Suprapubic skin (tissue), 4 donors: ENCODE results near the gene DNAJC28.

Experiments used
- CTCF ChIP-seq, 2 donors: fragments of 200-600 bp in 1 of 2; fragments of 450-650 bp in 1 of 2; sonication (generic) in 1 of 2; IDR thresholded peaks; one replicate each; pipeline ENCODE4 v1.5.1; 2016 to 2019; ENCODE audit warnings: antibody characterized with exemption in 2 of 2, mild to moderate bottlenecking in 1 of 2, moderate library complexity in 1 of 2
- POLR2A ChIP-seq, 2 donors: fragments of 450-650 bp; IDR thresholded peaks; one replicate each; pipeline ENCODE4 v1.6.1; 2017; ENCODE audit warnings: antibody characterized with exemption in 2 of 2, mild to moderate bottlenecking in 2 of 2, moderate library complexity in 2 of 2
- POLR2AphosphoS5 ChIP-seq, 3 donors: sonication (generic); formaldehyde crosslinking; IDR thresholded peaks; one replicate each; pipeline ENCODE4 v1.6.1; 2017; ENCODE audit warnings: antibody characterized with exemption in 3 of 3

GRCh38 chr21:33531007-33531406, 39.5 kb upstream of the DNAJC28 start:
- TF ChIP-seq POLR2A (IDR thresholded peaks at IDR 0.05) (no peak), CTCF (IDR thresholded peaks at IDR 0.05) (no peak), POLR2AphosphoS5 (IDR thresholded peaks at IDR 0.05) (no peak)
